Spleen (tissue), 7 donors: ENCODE data around the gene NUP160.

Experiments used
- POLR2A ChIP-seq, 3 donors: fragments of 450-650 bp; IDR thresholded peaks; one replicate each; pipeline ENCODE4 v1.5.1; 2017; ENCODE audit warnings: antibody characterized with exemption in 3 of 3, mild to moderate bottlenecking in 1 of 3
- TF ChIP-seq, protein P1 (sequence below), 11 experiments: fragments of 200-600 bp in 7 of 11; fragments of 450-650 bp in 4 of 11; sonication (generic) in 4 of 11; IDR thresholded peaks in 8 of 11; conservative IDR thresholded peaks in 3 of 11; 1 replicate in 7 of 11; 2 replicates in 4 of 11; pipeline versions ENCODE4 v1.4.0 to v1.8.0; 2016 to 2021; ENCODE audit warnings: antibody characterized with exemption in 11 of 11, inconsistent platforms in 4 of 11, mild to moderate bottlenecking in 1 of 11
- donor health status: DM: no; HTN: no; CAD: no; lungs with moderate emphysema.
- donor health status: DM: no; HTN: no; CAD: no.
- donor health status: DM: no; HTN: no; CAD: no.

GRCh38 chr11:47886096-47886495, 37.9 kb upstream of the NUP160 start:
- TF ChIP-seq, protein P1, sequence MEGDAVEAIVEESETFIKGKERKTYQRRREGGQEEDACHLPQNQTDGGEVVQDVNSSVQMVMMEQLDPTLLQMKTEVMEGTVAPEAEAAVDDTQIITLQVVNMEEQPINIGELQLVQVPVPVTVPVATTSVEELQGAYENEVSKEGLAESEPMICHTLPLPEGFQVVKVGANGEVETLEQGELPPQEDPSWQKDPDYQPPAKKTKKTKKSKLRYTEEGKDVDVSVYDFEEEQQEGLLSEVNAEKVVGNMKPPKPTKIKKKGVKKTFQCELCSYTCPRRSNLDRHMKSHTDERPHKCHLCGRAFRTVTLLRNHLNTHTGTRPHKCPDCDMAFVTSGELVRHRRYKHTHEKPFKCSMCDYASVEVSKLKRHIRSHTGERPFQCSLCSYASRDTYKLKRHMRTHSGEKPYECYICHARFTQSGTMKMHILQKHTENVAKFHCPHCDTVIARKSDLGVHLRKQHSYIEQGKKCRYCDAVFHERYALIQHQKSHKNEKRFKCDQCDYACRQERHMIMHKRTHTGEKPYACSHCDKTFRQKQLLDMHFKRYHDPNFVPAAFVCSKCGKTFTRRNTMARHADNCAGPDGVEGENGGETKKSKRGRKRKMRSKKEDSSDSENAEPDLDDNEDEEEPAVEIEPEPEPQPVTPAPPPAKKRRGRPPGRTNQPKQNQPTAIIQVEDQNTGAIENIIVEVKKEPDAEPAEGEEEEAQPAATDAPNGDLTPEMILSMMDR (IDR thresholded peaks at IDR 0.05 in 8 of 11, conservative IDR thresholded peaks at IDR 0.05 in 3 of 11) = no peak
- TF ChIP-seq POLR2A (IDR thresholded peaks at IDR 0.05) = no peak
